HG03521 (cell line): ENCODE measurements around the gene GPD1L.
"Not testable (repeated sequence)": the region's sequence is repeated elsewhere in the genome, so short reads cannot be mapped to it uniquely, and the experiment has no call there.

Source experiments
- ATAC-seq: cut with Tn5 transposase; IDR thresholded peaks from one replicate; pipeline ENCODE4 v1.9.1; 2021; ENCODE audit warnings: mild to moderate bottlenecking, moderate library complexity; ENCODE audit not compliant: unreplicated experiment

GPD1L gene

GRCh38 chr3:32105291-32106131 lies 909 bp upstream of the GPD1L start:
- no peak for ATAC-seq

- peak; percentile 11 for ATAC-seq
Observed at GRCh38 chr3:32106929-32107362, 526 bp downstream of the GPD1L start.

- not testable (repeated sequence) for ATAC-seq
Observed at GRCh38 chr3:32108224-32108623, 1.8 kb downstream of the GPD1L start.

- no peak for ATAC-seq
Observed at GRCh38 chr3:32109256-32109655, 2.8 kb downstream of the GPD1L start.

GRCh38 chr3:32110233-32110760 lies 3.9 kb downstream of the GPD1L start:
- no peak for ATAC-seq

- ATAC-seq, result no peak
Observed at GRCh38 chr3:32111560-32111959, 5.1 kb downstream of the GPD1L start.

- no peak for ATAC-seq
Observed at GRCh38 chr3:32113566-32113965, 7.1 kb downstream of the GPD1L start.

- ATAC-seq, result no peak
Observed at GRCh38 chr3:32113981-32114545, 7.6 kb downstream of the GPD1L start.

- not testable (repeated sequence) for ATAC-seq
Observed at GRCh38 chr3:32114546-32115386, 8.3 kb downstream of the GPD1L start.

- ATAC-seq, result no peak
Observed at GRCh38 chr3:32117320-32117719, 10.9 kb downstream of the GPD1L start.

GRCh38 chr3:32118215-32118614 lies 11.8 kb downstream of the GPD1L start:
- no peak for ATAC-seq

- no peak for ATAC-seq
Observed at GRCh38 chr3:32120471-32120870, 14.1 kb downstream of the GPD1L start.

- ATAC-seq, result no peak
Observed at GRCh38 chr3:32121137-32121536, 14.7 kb downstream of the GPD1L start.

- ATAC-seq, result no peak
Observed at GRCh38 chr3:32123620-32124019, 17.2 kb downstream of the GPD1L start.

GRCh38 chr3:32125012-32125411 lies 18.6 kb downstream of the GPD1L start:
- ATAC-seq, result no peak

- no peak for ATAC-seq
Observed at GRCh38 chr3:32126305-32127015, 20.0 kb downstream of the GPD1L start.

- no peak for ATAC-seq
Observed at GRCh38 chr3:32127219-32127826, 20.9 kb downstream of the GPD1L start.

GRCh38 chr3:32128936-32129335 lies 22.5 kb downstream of the GPD1L start:
- ATAC-seq, result no peak

- no peak for ATAC-seq
Observed at GRCh38 chr3:32129832-32130231, 23.4 kb downstream of the GPD1L start.

GRCh38 chr3:32132121-32132520 lies 25.7 kb downstream of the GPD1L start:
- no peak for ATAC-seq
